Measurements from ENCODE around the gene ITGB8.

The ITGB8 gene

GRCh38 chr7:20393616-20394015 lies 62.9 kb downstream of the ITGB8 start:
- H3K27ac ChIP-seq: peak overlapping the region; percentile 50
- no peak for TF ChIP-seq ZFX (IDR thresholded peaks at IDR 0.05; ENCODE audit: borderline replicate concordance)
- no peak for TF ChIP-seq CTCF (IDR thresholded peaks at IDR 0.05)

GRCh38 chr7:20394284-20394683 lies 63.6 kb downstream of the ITGB8 start:
- H3K27ac ChIP-seq: no peak overlapping the region
- TF ChIP-seq CTCF (IDR thresholded peaks at IDR 0.05) (no peak), ZFX (IDR thresholded peaks at IDR 0.05; ENCODE audit: borderline replicate concordance) (no peak)

GRCh38 chr7:20395104-20395503 lies 64.4 kb downstream of the ITGB8 start:
- TF ChIP-seq CTCF (IDR thresholded peaks at IDR 0.05) (no peak), ZFX (IDR thresholded peaks at IDR 0.05; ENCODE audit: borderline replicate concordance) (no peak)
- H3K27ac ChIP-seq: no peak overlapping the region

- H3K27ac ChIP-seq: no peak overlapping the region
- TF ChIP-seq CTCF (IDR thresholded peaks at IDR 0.05) (no peak), ZFX (IDR thresholded peaks at IDR 0.05; ENCODE audit: borderline replicate concordance) (no peak)
Measured at GRCh38 chr7:20395511-20395910, 64.8 kb downstream of the ITGB8 start.

GRCh38 chr7:20399521-20399920 lies 68.8 kb downstream of the ITGB8 start:
- no peak overlapping the region for H3K27ac ChIP-seq
- TF ChIP-seq ZFX (IDR thresholded peaks at IDR 0.05; ENCODE audit: borderline replicate concordance) (no peak), CTCF (IDR thresholded peaks at IDR 0.05) (no peak)

GRCh38 chr7:20401861-20402746 lies 71.4 kb downstream of the ITGB8 start:
- TF ChIP-seq CTCF (IDR thresholded peaks at IDR 0.05): no peak
- TF ChIP-seq ZFX (IDR thresholded peaks at IDR 0.05; ENCODE audit: borderline replicate concordance): no peak
- no peak overlapping the region for H3K27ac ChIP-seq

- no peak overlapping the region for H3K27ac ChIP-seq
- TF ChIP-seq ZFX (IDR thresholded peaks at IDR 0.05; ENCODE audit: borderline replicate concordance) (no peak), CTCF (IDR thresholded peaks at IDR 0.05) (peak; percentile 81)
Measured at GRCh38 chr7:20402747-20403230, 72.1 kb downstream of the ITGB8 start.

All from 22Rv1 (cell line).